WERI-Rb-1 (cell line): Measurements from ENCODE around the gene SLC35B1.

Source experiments
- DNase-seq: peaks from one replicate; pipeline ENCODE4 v3.0.0-alpha.2; 2020
- H3K27ac ChIP-seq: fragments of 250-450 bp; sonication (Bioruptor Pico); 2 replicates; pipeline ENCODE4 v1.5.1; 2020; ENCODE audit warnings: mild to moderate bottlenecking, moderate library complexity
- H3K27me3 ChIP-seq: fragments of 250-450 bp; sonication (Bioruptor Pico); 2 replicates; pipeline ENCODE4 v1.5.1; 2021; ENCODE audit warnings: mild to moderate bottlenecking, low read depth, moderate library complexity; ENCODE audit not compliant: insufficient read depth, severe bottlenecking
- H3K36me3 ChIP-seq: fragments of 250-450 bp; sonication (Bioruptor Pico); 2 replicates; pipeline ENCODE4 v1.5.1; 2020; ENCODE audit warnings: mild to moderate bottlenecking, moderate library complexity
- H3K4me3 ChIP-seq: 2 replicates; pipeline ENCODE4 v1.5.1; 2011; ENCODE audit warnings: low read depth, mild to moderate bottlenecking, control low read depth, low read length
- H3K9me3 ChIP-seq: fragments of 250-450 bp; sonication (Bioruptor Pico); 2 replicates; pipeline ENCODE4 v1.5.1; 2021; ENCODE audit warnings: mild to moderate bottlenecking, moderate library complexity; ENCODE audit not compliant: severe bottlenecking
- CTCF ChIP-seq: IDR thresholded peaks from 2 replicates; pipeline ENCODE4 v1.5.1; 2011; ENCODE audit warnings: low read depth, mild to moderate bottlenecking, control low read depth, inconsistent platforms, low read length

The SLC35B1 gene

DNA sequence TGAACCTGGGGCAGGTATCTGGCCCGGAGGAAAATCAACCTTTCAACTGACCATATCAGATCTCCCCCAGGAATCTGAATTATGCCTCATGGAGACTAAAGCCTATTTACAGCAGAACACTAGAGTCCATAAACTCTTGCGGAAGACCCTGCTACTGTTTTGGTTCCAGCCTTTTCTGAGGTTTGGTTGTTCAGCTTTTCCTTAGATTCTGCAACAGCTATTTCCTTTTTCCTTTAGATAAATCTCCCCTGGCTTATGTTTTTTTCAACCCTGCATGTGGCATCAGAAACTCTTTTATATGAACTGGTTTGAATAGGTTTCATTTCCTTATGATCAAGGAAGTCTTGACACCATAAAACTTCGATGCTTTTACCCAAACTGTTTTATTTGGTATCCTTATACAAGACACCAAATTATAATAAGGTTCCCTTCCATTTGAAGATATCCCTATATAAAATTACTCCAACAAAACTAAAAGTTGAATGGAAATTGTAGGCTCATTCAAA lies 43.0 kb downstream of the SLC35B1 start:
- Histone ChIP-seq H3K27ac (no peak overlapping the region), H3K27me3 (no peaks in the 10 kb centered on the region), H3K9me3 (no peaks in the 10 kb centered on the region), H3K4me3 (no peak overlapping the region), H3K36me3 (peaks cover 16% of the 10 kb centered on the region)
- TF ChIP-seq CTCF, result no peak
- DNase-seq, result no peak

DNA sequence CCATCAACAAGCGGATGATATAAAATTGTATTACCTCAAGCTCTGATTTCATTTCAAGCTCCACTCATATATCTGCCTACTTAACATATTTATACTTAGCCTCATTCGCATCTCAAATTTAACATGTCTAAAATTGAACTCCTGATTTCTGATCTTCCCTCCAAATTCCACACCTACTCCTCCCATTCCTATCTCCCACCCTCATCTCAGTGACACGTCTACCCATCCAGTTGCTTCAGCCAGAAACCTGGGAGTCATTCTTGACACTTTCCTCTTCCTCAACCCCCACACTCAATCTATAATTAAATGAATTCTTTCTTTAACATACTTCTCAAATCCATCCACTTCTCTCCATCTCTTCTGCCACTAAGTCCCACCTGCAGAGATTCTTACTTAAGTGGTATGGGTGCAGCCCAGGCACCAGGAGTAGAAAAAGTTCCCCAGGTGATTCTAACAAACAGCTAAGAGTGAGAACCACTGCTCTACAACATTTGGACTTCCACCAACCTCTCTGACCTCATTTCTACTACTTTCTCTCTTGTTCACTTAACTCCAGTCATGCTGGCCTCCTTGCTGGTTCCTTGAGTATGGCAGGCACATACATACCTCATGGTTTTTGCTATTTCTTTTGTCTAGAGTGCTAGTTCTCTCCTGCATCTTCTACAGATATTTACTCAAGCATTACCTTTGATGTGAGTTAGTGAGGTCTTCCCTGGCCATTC lies 47.9 kb downstream of the SLC35B1 start:
- Histone ChIP-seq H3K27ac (no peak overlapping the region), H3K36me3 (peaks cover 15% of the 10 kb centered on the region), H3K27me3 (no peaks in the 10 kb centered on the region), H3K4me3 (no peak overlapping the region), H3K9me3 (no peaks in the 10 kb centered on the region)
- TF ChIP-seq CTCF, result no peak
- DNase-seq, result no peak

GRCh38 chr17:49656247-49656646 lies 51.5 kb downstream of the SLC35B1 start:
- Histone ChIP-seq H3K27ac (no peak overlapping the region), H3K9me3 (no peaks in the 10 kb centered on the region), H3K4me3 (no peak overlapping the region), H3K36me3 (peaks cover 9% of the 10 kb centered on the region), H3K27me3 (no peaks in the 10 kb centered on the region)
- no peak for TF ChIP-seq CTCF
- no peak for DNase-seq
